Liver (tissue), 9 donors: ENCODE results near the gene CNOT8. TPM values are rescaled to one million over a fixed set of nuclear protein-coding genes. Genes with fewer than 3 reads are reported as not detected.

Experiments used
- DNase-seq: peaks from one replicate; pipeline ENCODE4 v3.0.0-alpha.2; 2017; ENCODE audit warnings: low spot score
- H3K27ac ChIP-seq, 2 donors: one replicate each; pipeline ENCODE4 v1.7.0; 2013; ENCODE audit warnings: inconsistent platforms in 2 of 2, low read length in 2 of 2, control low read depth in 1 of 2, low read depth in 1 of 2, mild to moderate bottlenecking in 1 of 2
- H3K27me3 ChIP-seq, 4 donors: one replicate each; pipeline versions ENCODE4 v1.6.1 to v1.7.0; 2013; ENCODE audit warnings: low read length in 3 of 4, inconsistent platforms in 1 of 4, mild to moderate bottlenecking in 1 of 4, moderate library complexity in 1 of 4; ENCODE audit not compliant: control insufficient read depth in 4 of 4, insufficient read depth in 4 of 4
- H3K36me3 ChIP-seq, 4 donors: one replicate each; pipeline versions ENCODE4 v1.6.1 to v1.7.0; 2013; ENCODE audit warnings: low read length in 3 of 4, mild to moderate bottlenecking in 3 of 4, low read depth in 1 of 4, moderate library complexity in 1 of 4; ENCODE audit not compliant: control insufficient read depth in 4 of 4, insufficient read depth in 3 of 4
- H3K4me1 ChIP-seq, 4 donors: one replicate each; pipeline versions ENCODE4 v1.6.1 to v1.7.0; 2013; ENCODE audit warnings: low read length in 3 of 4, mild to moderate bottlenecking in 3 of 4, moderate library complexity in 1 of 4; ENCODE audit not compliant: control insufficient read depth in 4 of 4, insufficient read depth in 4 of 4
- H3K4me3 ChIP-seq, 3 donors: one replicate each; pipeline versions ENCODE4 v1.6.1 to v1.7.0; 2013; ENCODE audit warnings: low read length in 3 of 3, control low read depth in 1 of 3, low read depth in 1 of 3, mild to moderate bottlenecking in 1 of 3
- H3K9ac ChIP-seq, 2 donors: one replicate each; pipeline ENCODE4 v1.7.0; 2013; ENCODE audit warnings: low read length in 2 of 2, mild to moderate bottlenecking in 2 of 2, moderate library complexity in 2 of 2, control low read depth in 1 of 2, low read depth in 1 of 2
- H3K9me3 ChIP-seq, 4 donors: one replicate each; pipeline versions ENCODE4 v1.6.1 to v1.7.0; 2013; ENCODE audit warnings: low read length in 3 of 4; ENCODE audit not compliant: control insufficient read depth in 4 of 4
- ATF3 ChIP-seq: IDR thresholded peaks from 2 replicates; pipeline ENCODE4 v1.6.1; 2016; ENCODE audit warnings: antibody characterized with exemption
- CTCF ChIP-seq: fragments of 150-350 bp; IDR thresholded peaks from 2 replicates; pipeline ENCODE4 v1.5.1; 2017; ENCODE audit warnings: improper control_type of control experiment, low read depth, low read length; ENCODE audit not compliant: missing input control
- EGR1 ChIP-seq, 2 donors: IDR thresholded peaks; 2 replicates each; pipeline ENCODE4 v1.6.1; 2016 to 2018; ENCODE audit warnings: antibody characterized with exemption in 2 of 2, low read depth in 2 of 2
- FOXA1 ChIP-seq: IDR thresholded peaks from 2 replicates; pipeline ENCODE4 v1.6.1; 2016; ENCODE audit warnings: antibody characterized with exemption
- FOXA2 ChIP-seq: IDR thresholded peaks from 2 replicates; pipeline ENCODE4 v1.6.1; 2016; ENCODE audit warnings: antibody characterized with exemption
- GABPA ChIP-seq, 2 donors: IDR thresholded peaks in 1 of 2; conservative IDR thresholded peaks in 1 of 2; 2 replicates each; pipeline ENCODE4 v1.6.1; 2016; ENCODE audit warnings: antibody characterized with exemption in 2 of 2, mild to moderate bottlenecking in 1 of 2, moderate library complexity in 1 of 2
- HNF4A ChIP-seq, 2 donors: conservative IDR thresholded peaks; 2 replicates each; pipeline ENCODE4 v1.6.1; 2016; ENCODE audit warnings: antibody characterized with exemption in 2 of 2, mild to moderate bottlenecking in 2 of 2
- HNF4G ChIP-seq: IDR thresholded peaks from 2 replicates; pipeline ENCODE4 v1.6.1; 2016; ENCODE audit warnings: antibody characterized with exemption
- JUND ChIP-seq, 2 donors: IDR thresholded peaks; 2 replicates each; pipeline ENCODE4 v1.6.1; 2016; ENCODE audit warnings: antibody characterized with exemption in 2 of 2
- MAX ChIP-seq: IDR thresholded peaks from 2 replicates; pipeline ENCODE4 v1.6.1; 2016; ENCODE audit warnings: antibody characterized with exemption
- NR2F2 ChIP-seq: IDR thresholded peaks from 2 replicates; pipeline ENCODE4 v1.6.1; 2016; ENCODE audit warnings: antibody characterized with exemption
- RAD21 ChIP-seq, 2 donors: IDR thresholded peaks; 2 replicates each; pipeline ENCODE4 v1.6.1; 2016; ENCODE audit warnings: antibody characterized with exemption in 2 of 2, mild to moderate bottlenecking in 2 of 2
- REST ChIP-seq: IDR thresholded peaks from 2 replicates; pipeline ENCODE4 v1.6.1; 2016; ENCODE audit warnings: antibody characterized with exemption, mild to moderate bottlenecking
- RXRA ChIP-seq, 2 donors: IDR thresholded peaks; 2 replicates each; pipeline ENCODE4 v1.6.1; 2017 to 2018; ENCODE audit warnings: antibody characterized with exemption in 2 of 2, mild to moderate bottlenecking in 1 of 2
- SP1 ChIP-seq: IDR thresholded peaks from 2 replicates; pipeline ENCODE4 v1.6.1; 2018; ENCODE audit warnings: antibody characterized with exemption, mild to moderate bottlenecking
- TAF1 ChIP-seq: conservative IDR thresholded peaks from 2 replicates; pipeline ENCODE4 v1.6.1; 2016; ENCODE audit warnings: antibody characterized with exemption, mild to moderate bottlenecking
- YY1 ChIP-seq: IDR thresholded peaks from 2 replicates; pipeline ENCODE4 v1.6.1; 2016; ENCODE audit warnings: antibody characterized with exemption, mild to moderate bottlenecking
- ZBTB33 ChIP-seq: IDR thresholded peaks from 2 replicates; pipeline ENCODE4 v1.6.1; 2016; ENCODE audit warnings: antibody characterized with exemption
- WGBS: extraction: QIAGEN DNeasy Blood & Tissue Kit; methylation state at CpG from one replicate; pipeline ENCODE4 v1.1.7; 2013; 5-methylcytosine and 5-hydroxymethylcytosine counted together
- polyA plus RNA-seq, 2 donors: library from polyadenylated mRNA; stranded (reverse) in 1 of 2; unstranded in 1 of 2; fragments of 200-250 nt in 1 of 2; fragments of >200 nt in 1 of 2; fragmentation: Nextera tagmentation in 1 of 2; extraction: Ambion mirVana in 1 of 2; gene quantifications; one replicate each; pipeline versions ENCODE4 v1.2.1 to v1.2.3, GENCODE V29; 2013 to 2015
- total RNA-seq, 2 donors: library from RNA; depleted of rRNA; stranded (reverse); fragments of >200 nt; gene quantifications; one replicate each; pipeline ENCODE4 v1.2.3, GENCODE V29; 2014
- donor health status: healthy.
- donor health status: healthy.
- donor health status: healthy.
- donor health status: healthy.
- donor health status: healthy.

The CNOT8 gene
- total and polyA plus RNA-seq, 4 donors, result 12.6 to 38.9 (median 20.8) TPM

GRCh38 chr5:154836225-154836624 lies 22.2 kb upstream of the CNOT8 start:
- TF ChIP-seq ZBTB33 (no peak), HNF4G (no peak), HNF4A (conservative IDR thresholded peaks at IDR 0.05) (no peak)
- no peak overlapping the region for H3K4me3 ChIP-seq
- 88% methylated on average over 6 of the region's 6 CpGs for WGBS
- H3K9me3 ChIP-seq, result no peaks in the 10 kb centered on the region
- H3K27me3 ChIP-seq, result no peaks in the 10 kb centered on the region
- H3K9ac ChIP-seq, result no peak overlapping the region
- H3K27ac ChIP-seq, result peak overlapping the region in 1 of 2 donors; percentile 65
- no peak for DNase-seq
- H3K36me3 ChIP-seq, result peaks cover 0 to 2% (median under 1%) of the 10 kb centered on the region in 4 donors
- peaks cover 16 to 34% (median 21%) of the 10 kb centered on the region in 4 donors for H3K4me1 ChIP-seq

GRCh38 chr5:154837009-154837901 lies 21.2 kb upstream of the CNOT8 start:
- 39% methylated on average over 6 of the region's 6 CpGs for WGBS
- no peak for TF ChIP-seq GABPA (IDR thresholded peaks at IDR 0.05 in 1 of 2, conservative IDR thresholded peaks at IDR 0.05 in 1 of 2)
- peak; percentile 30 for TF ChIP-seq REST
- TF ChIP-seq EGR1 (IDR thresholded peaks at IDR 0.05; ENCODE audit: low read depth in 2 of 2), result peak in 1 of 2 donors; percentile 47
- no peak for TF ChIP-seq MAX
- peak; percentile 67 for TF ChIP-seq FOXA2
- peak; percentile 58 for TF ChIP-seq FOXA1
- peak; percentile 86 for TF ChIP-seq SP1
- TF ChIP-seq CTCF, result no peak
- no peak for TF ChIP-seq ZBTB33
- no peak for TF ChIP-seq ATF3
- TF ChIP-seq NR2F2, result no peak
- no peak for TF ChIP-seq TAF1
- TF ChIP-seq HNF4G, result peak; percentile 61
- peak in 1 of 2 donors; percentile 53 for TF ChIP-seq JUND (IDR thresholded peaks at IDR 0.05)
- TF ChIP-seq RXRA (IDR thresholded peaks at IDR 0.05), result peak; percentile 83 to 84
- no peak for TF ChIP-seq YY1
- TF ChIP-seq HNF4A (conservative IDR thresholded peaks at IDR 0.05), result peak; percentile 89 to 91
- no peak for TF ChIP-seq RAD21 (IDR thresholded peaks at IDR 0.05)
- Histone ChIP-seq H3K36me3 (no peaks in the 10 kb centered on the region), H3K27ac (peak overlapping the region; percentile 32 to 54), H3K9me3 (no peaks in the 10 kb centered on the region), H3K27me3 (no peaks in the 10 kb centered on the region), H3K9ac (peak overlapping the region in 1 of 2 donors; percentile 27), H3K4me1 (peaks cover 16 to 34% (median 21%) of the 10 kb centered on the region in 4 donors), H3K4me3 (no peak overlapping the region)
- DNase-seq, result no peak
